ENCODE results near the gene SLC9A9. TPM values are rescaled to one million over a fixed set of nuclear protein-coding genes. Genes with fewer than 3 reads are reported as not detected.

The SLC9A9 gene
- total RNA-seq, 4 donors from 2014 or later = 1.1 to 15.9 (median 9.7) TPM

- WGBS, 2 donors (ENCODE audit: low coverage in 1 of 2) = 22% methylated on average over 6 of the region's 6 CpGs
- in situ Hi-C loops (cut with MboI; ENCODE audit: low pct_ligation_motif_present in 1 of 4, low pct_unique_long_range_greater_than_20kb in 1 of 4, low sequenced_read_pairs in 3 of 4) = no loop called here
Observed at GRCh38 chr3:143443851-143444331, 404.4 kb downstream of the SLC9A9 start.

GRCh38 chr3:143442814-143443447 is 405.3 kb downstream of the SLC9A9 start:
- in situ Hi-C loops (cut with MboI; ENCODE audit: low pct_ligation_motif_present in 1 of 4, low pct_unique_long_range_greater_than_20kb in 1 of 4, low sequenced_read_pairs in 3 of 4) (no loop called here), intact Hi-C loops (cut with DNase I; ENCODE audit: low total_unique reads) (no loop called here)
- peak overlapping the region; percentile 38 to 71 (median 60) for H3K27ac ChIP-seq

More at GRCh38 chr3:143443851-143444331, 404.4 kb downstream of the SLC9A9 start:
- intact Hi-C loops (cut with DNase I; ENCODE audit: low total_unique reads) = no loop called here
- Histone ChIP-seq H3K4me3 (no peak overlapping the region), H3K36me3 (no peaks in the 10 kb centered on the region), H3K27me3 (no peaks in the 10 kb centered on the region), H3K27ac (peak overlapping the region; percentile 38 to 72 (median 68)), H3K9me3 (no peaks in the 10 kb centered on the region), H3K4me1 (peaks cover 6 to 16% (median 10%) of the 10 kb centered on the region in 4 donors)
- DNase-seq = peak; percentile 70
- TF ChIP-seq POLR2A (IDR thresholded peaks at IDR 0.05) (no peak), POLR2AphosphoS5 (IDR thresholded peaks at IDR 0.05) (peak in 2 of 3 donors; percentile 21 to 62)

GRCh38 chr3:143441516-143442171 is 406.6 kb downstream of the SLC9A9 start:
- DNase-seq = no peak
- intact Hi-C loops (cut with DNase I; ENCODE audit: low total_unique reads) (no loop called here), in situ Hi-C loops (cut with MboI; ENCODE audit: low pct_ligation_motif_present in 1 of 4, low pct_unique_long_range_greater_than_20kb in 1 of 4, low sequenced_read_pairs in 3 of 4) (no loop called here)
- H3K4me1 ChIP-seq = peaks cover 6 to 16% (median 10%) of the 10 kb centered on the region in 4 donors
- TF ChIP-seq CTCF (IDR thresholded peaks at IDR 0.05) (no peak), POLR2AphosphoS5 (IDR thresholded peaks at IDR 0.05) (no peak), EP300 (IDR thresholded peaks at IDR 0.05; ENCODE audit: low read depth) (no peak)
- no peaks in the 10 kb centered on the region for H3K36me3 ChIP-seq
- no peaks in the 10 kb centered on the region for H3K27me3 ChIP-seq
- 91 to 100% methylated on average over 1 of the region's 1 CpG for WGBS, 2 donors (ENCODE audit: low coverage in 1 of 2)
- no peak overlapping the region for H3K4me3 ChIP-seq
- no peak overlapping the region for H3K27ac ChIP-seq
- no peaks in the 10 kb centered on the region for H3K9me3 ChIP-seq

More at GRCh38 chr3:143442814-143443447, 405.3 kb downstream of the SLC9A9 start:
- Histone ChIP-seq H3K4me1 (peaks cover 6 to 16% (median 10%) of the 10 kb centered on the region in 4 donors), H3K4me3 (no peak overlapping the region), H3K9me3 (no peaks in the 10 kb centered on the region), H3K27me3 (no peaks in the 10 kb centered on the region), H3K36me3 (no peaks in the 10 kb centered on the region)
- no peak for DNase-seq
- no peak for TF ChIP-seq POLR2AphosphoS5 (IDR thresholded peaks at IDR 0.05)
- no peak for TF ChIP-seq EP300 (IDR thresholded peaks at IDR 0.05; ENCODE audit: low read depth)
- TF ChIP-seq POLR2A (IDR thresholded peaks at IDR 0.05) = no peak
- TF ChIP-seq CTCF (IDR thresholded peaks at IDR 0.05) = no peak
- 81 to 85% methylated on average over 2 to 3 of the region's 3 CpGs for WGBS, 2 donors (ENCODE audit: low coverage in 1 of 2)

GRCh38 chr3:143439817-143440216 is 408.5 kb downstream of the SLC9A9 start:
- no peak for DNase-seq
- peaks cover 6 to 16% (median 10%) of the 10 kb centered on the region in 4 donors for H3K4me1 ChIP-seq
- H3K36me3 ChIP-seq = no peaks in the 10 kb centered on the region
- H3K4me3 ChIP-seq = no peak overlapping the region
- in situ Hi-C loops (cut with MboI; ENCODE audit: low pct_ligation_motif_present in 1 of 4, low pct_unique_long_range_greater_than_20kb in 1 of 4, low sequenced_read_pairs in 3 of 4) = loop anchor here in 1 of 4 donors (10.0 kb wide), 1 partner anchor 205 kb away; no protein-coding TSS in a partner anchor
- TF ChIP-seq EP300 (IDR thresholded peaks at IDR 0.05; ENCODE audit: low read depth) = no peak
- no peak for TF ChIP-seq POLR2AphosphoS5 (IDR thresholded peaks at IDR 0.05)
- TF ChIP-seq CTCF (IDR thresholded peaks at IDR 0.05) = no peak
- no peak for TF ChIP-seq POLR2A (IDR thresholded peaks at IDR 0.05)
- no peaks in the 10 kb centered on the region for H3K27me3 ChIP-seq
- intact Hi-C loops (cut with DNase I; ENCODE audit: low total_unique reads) = no loop called here
- 78 to 90% methylated on average over 1 of the region's 1 CpG for WGBS, 2 donors (ENCODE audit: low coverage in 1 of 2)
- no peaks in the 10 kb centered on the region for H3K9me3 ChIP-seq
- H3K27ac ChIP-seq = no peak overlapping the region

Data from transverse colon (tissue), 4 donors.